Suppressor macrophage (primary cell): ENCODE measurements around the gene RUBCN.
"Not testable (repeated sequence)": the region's sequence is repeated elsewhere in the genome, so short reads cannot be mapped to it uniquely, and the experiment has no call there.

Source experiments
- DNase-seq, 4 experiments: peaks; one replicate each; pipeline ENCODE4 v3.0.0-alpha.2; 2020 to 2022

RUBCN gene

GRCh38 chr3:197657541-197658292, 79.0 kb downstream of the RUBCN start:
- not testable (repeated sequence) for DNase-seq

- DNase-seq = not testable (repeated sequence)
Observed at GRCh38 chr3:197656960-197657359, 79.7 kb downstream of the RUBCN start.

GRCh38 chr3:197656129-197656528, 80.6 kb downstream of the RUBCN start:
- DNase-seq = not testable (repeated sequence)

- not testable (repeated sequence) for DNase-seq
Observed at GRCh38 chr3:197654998-197655330, 81.7 kb downstream of the RUBCN start.

- DNase-seq = not testable (repeated sequence)
Observed at GRCh38 chr3:197654090-197654997, 82.4 kb downstream of the RUBCN start.

- DNase-seq = not testable (repeated sequence)
Observed at GRCh38 chr3:197652860-197653259, 83.8 kb downstream of the RUBCN start.

- not testable (repeated sequence) for DNase-seq
Observed at GRCh38 chr3:197647649-197648048, 89.1 kb downstream of the RUBCN start.

GRCh38 chr3:197647191-197647590, 89.5 kb downstream of the RUBCN start:
- not testable (repeated sequence) for DNase-seq

GRCh38 chr3:197646294-197646693, 90.4 kb downstream of the RUBCN start:
- not testable (repeated sequence) for DNase-seq

- DNase-seq = peak in 1 of 4 experiments; percentile 40
Observed at GRCh38 chr3:197637556-197637955, 99.1 kb downstream of the RUBCN start.

GRCh38 chr3:197631989-197632388, 104.7 kb downstream of the RUBCN start:
- DNase-seq = peak in 1 of 4 experiments; percentile 10

GRCh38 chr3:197630766-197631165, 105.9 kb downstream of the RUBCN start:
- DNase-seq = not testable (repeated sequence)

- not testable (repeated sequence) for DNase-seq
Observed at GRCh38 chr3:197629286-197629685, 107.4 kb downstream of the RUBCN start.

- peak; percentile 84 to 94 (median 92) for DNase-seq
Observed at GRCh38 chr3:197627772-197628523, 108.8 kb downstream of the RUBCN start.

GRCh38 chr3:197627158-197627771, 109.4 kb downstream of the RUBCN start:
- not testable (repeated sequence) for DNase-seq

GRCh38 chr3:197626404-197627157, 110.1 kb downstream of the RUBCN start:
- not testable (repeated sequence) for DNase-seq

- not testable (repeated sequence) for DNase-seq
Observed at GRCh38 chr3:197621478-197621877, 115.2 kb downstream of the RUBCN start.
